Neural cell (in vitro differentiated cells): ENCODE data around the gene GTSF1L. TPM values are rescaled to one million over a fixed set of nuclear protein-coding genes. Genes with fewer than 3 reads are reported as not detected.

Experiments
- H2AFZ ChIP-seq: fragments of 200-600, 300-800 bp; sonication (generic), shearing (Covaris generic); 2 replicates; pipeline ENCODE4 v1.6.0; 2014; ENCODE audit warnings: low read depth, mild to moderate bottlenecking, antibody characterized with exemption, low read length, moderate library complexity
- H3F3A ChIP-seq: fragments of 200-600 bp; shearing (Covaris generic); 2 replicates; pipeline ENCODE4 v1.6.1; 2016; ENCODE audit warnings: mild to moderate bottlenecking, moderate library complexity, mixed read lengths, antibody characterized with exemption, low read length; ENCODE audit not compliant: insufficient read depth, poor library complexity, severe bottlenecking
- H3K27ac ChIP-seq: fragments of 200-600, 300-800 bp; sonication (generic), shearing (Covaris generic); 2 replicates; pipeline ENCODE4 v1.5.1; 2014; ENCODE audit warnings: mild to moderate bottlenecking, low read length, moderate library complexity
- H3K27me3 ChIP-seq: fragments of 300-800, 200-600 bp; sonication (generic), shearing (Covaris generic); 2 replicates; pipeline ENCODE4 v1.6.0; 2014; ENCODE audit warnings: mild to moderate bottlenecking, low read depth, low read length, moderate library complexity; ENCODE audit not compliant: insufficient read depth
- H3K36me3 ChIP-seq: fragments of 300-800, 200-600 bp; sonication (generic), shearing (Covaris generic); 2 replicates; pipeline ENCODE4 v1.5.1; 2014; ENCODE audit warnings: mild to moderate bottlenecking, antibody characterized with exemption, low read length, moderate library complexity; ENCODE audit not compliant: insufficient read depth
- H3K4me2 ChIP-seq: fragments of 300-800, 200-600 bp; sonication (generic), shearing (Covaris generic); 2 replicates; pipeline ENCODE4 v1.6.0; 2014; ENCODE audit warnings: mild to moderate bottlenecking, low read length
- H3K4me3 ChIP-seq: fragments of 300-800, 200-600 bp; sonication (generic), shearing (Covaris generic); 2 replicates; pipeline ENCODE4 v1.5.1; 2014; ENCODE audit warnings: mild to moderate bottlenecking, low read length, moderate library complexity
- H3K79me2 ChIP-seq: fragments of 200-600 bp; shearing (Covaris generic); replicated peaks from 2 replicates; pipeline ENCODE4 v1.6.0; 2014; ENCODE audit warnings: mild to moderate bottlenecking, low read length, moderate library complexity; ENCODE audit not compliant: insufficient read depth
- H3K9ac ChIP-seq: fragments of 300-800, 200-600 bp; sonication (generic), shearing (Covaris generic); 2 replicates; pipeline ENCODE4 v1.6.1; 2016; ENCODE audit warnings: mild to moderate bottlenecking, low read length, mixed read lengths
- H3K9me2 ChIP-seq: fragments of 200-600 bp; shearing (Covaris generic); 2 replicates; pipeline ENCODE4 v1.6.1; 2016; ENCODE audit warnings: mild to moderate bottlenecking, low read length, mixed read lengths; ENCODE audit not compliant: insufficient read depth
- H3K9me3 ChIP-seq: fragments of 200-600, 300-800 bp; sonication (generic), shearing (Covaris generic); 2 replicates; pipeline ENCODE4 v1.6.1; 2016; ENCODE audit warnings: mild to moderate bottlenecking, mixed run types, low read length, moderate library complexity, mixed read lengths
- H4K20me1 ChIP-seq: fragments of 200-600 bp; shearing (Covaris generic); 2 replicates; pipeline ENCODE4 v1.6.1; 2016; ENCODE audit warnings: mild to moderate bottlenecking, mixed run types; ENCODE audit not compliant: insufficient read depth
- CTCF ChIP-seq: fragments of 450-650 bp; IDR thresholded peaks from 2 replicates; pipeline ENCODE4 v1.5.1; 2014; ENCODE audit warnings: antibody characterized with exemption, mild to moderate bottlenecking, moderate library complexity; ENCODE audit not compliant: poor library complexity, severe bottlenecking
- EP300 ChIP-seq: fragments of 450-650 bp; conservative IDR thresholded peaks from 2 replicates; pipeline ENCODE4 v1.6.1; 2014; ENCODE audit warnings: antibody characterized with exemption, mild to moderate bottlenecking, moderate library complexity; ENCODE audit not compliant: poor library complexity, severe bottlenecking
- EZH2 ChIP-seq: fragments of 200-600, 300-800 bp; shearing (Covaris generic), sonication (generic); IDR thresholded peaks from 2 replicates; pipeline ENCODE4 v1.6.1; 2014; ENCODE audit warnings: antibody characterized with exemption, low read length, borderline replicate concordance, mild to moderate bottlenecking; ENCODE audit not compliant: insufficient read depth, poor library complexity, severe bottlenecking
- MXI1 ChIP-seq: fragments of 450-650 bp; conservative IDR thresholded peaks from 2 replicates; pipeline ENCODE4 v1.6.1; 2014; ENCODE audit warnings: antibody characterized with exemption, mild to moderate bottlenecking; ENCODE audit not compliant: poor library complexity, severe bottlenecking
- POLR2AphosphoS5 ChIP-seq: IDR thresholded peaks from 2 replicates; pipeline ENCODE4 v1.6.1; 2012
- RAD21 ChIP-seq: fragments of 450-650 bp; conservative IDR thresholded peaks from 2 replicates; pipeline ENCODE4 v1.6.1; 2014; ENCODE audit warnings: antibody characterized with exemption, mild to moderate bottlenecking, moderate library complexity
- REST ChIP-seq: IDR thresholded peaks from 2 replicates; pipeline ENCODE4 v1.6.1; 2012; ENCODE audit warnings: borderline replicate concordance
- SMC3 ChIP-seq: fragments of 450-650 bp; conservative IDR thresholded peaks from 2 replicates; pipeline ENCODE4 v1.6.1; 2014; ENCODE audit warnings: antibody characterized with exemption, mild to moderate bottlenecking, moderate library complexity; ENCODE audit not compliant: poor library complexity
- TAF1 ChIP-seq: IDR thresholded peaks from 2 replicates; pipeline ENCODE4 v1.6.1; 2012; ENCODE audit warnings: low read depth
- polyA plus RNA-seq: library from polyadenylated mRNA; depleted of rRNA; stranded (reverse); fragments of >200 nt; gene quantifications from 2 replicates; pipeline ENCODE4 v1.2.3, GENCODE V29; 2014

The GTSF1L gene
- polyA plus RNA-seq, 1 donor from 2014 or later = not detected

- TF ChIP-seq CTCF (no peak), REST (no peak), SMC3 (no peak), MXI1 (no peak), EP300 (no peak), POLR2AphosphoS5 (no peak), EZH2 (no peak), TAF1 (no peak)
- no peaks in the 10 kb centered on the region for H3K9me2 ChIP-seq
- no peak overlapping the region for H3K9ac ChIP-seq
- H3K27ac ChIP-seq = no peak overlapping the region
- H4K20me1 ChIP-seq = no peaks in the 10 kb centered on the region
- H2AFZ ChIP-seq = no peak overlapping the region
- no peaks in the 10 kb centered on the region for H3K36me3 ChIP-seq
- no peaks in the 10 kb centered on the region for H3K79me2 ChIP-seq
- H3K4me2 ChIP-seq = no peak overlapping the region
- no peaks in the 10 kb centered on the region for H3F3A ChIP-seq
- H3K27me3 ChIP-seq = no peaks in the 10 kb centered on the region
- H3K9me3 ChIP-seq = no peaks in the 10 kb centered on the region
- no peak overlapping the region for H3K4me3 ChIP-seq
These were observed 26.7 kb downstream of the GTSF1L start for GRCh38 chr20:43699941-43700565.

- Histone ChIP-seq H2AFZ (no peak overlapping the region), H3K9ac (no peak overlapping the region), H3K36me3 (no peaks in the 10 kb centered on the region), H3K4me2 (no peak overlapping the region), H4K20me1 (no peaks in the 10 kb centered on the region), H3K27ac (no peak overlapping the region), H3K79me2 (no peaks in the 10 kb centered on the region), H3F3A (no peaks in the 10 kb centered on the region), H3K4me3 (no peak overlapping the region), H3K9me2 (no peaks in the 10 kb centered on the region), H3K9me3 (no peaks in the 10 kb centered on the region), H3K27me3 (no peaks in the 10 kb centered on the region)
- TF ChIP-seq EP300 = no peak
These were observed 31.2 kb downstream of the GTSF1L start for GRCh38 chr20:43695571-43695970.

- Histone ChIP-seq H3K4me3 (no peak overlapping the region), H4K20me1 (no peaks in the 10 kb centered on the region), H3F3A (no peaks in the 10 kb centered on the region), H3K27ac (no peak overlapping the region), H3K79me2 (no peaks in the 10 kb centered on the region), H3K36me3 (no peaks in the 10 kb centered on the region), H3K9ac (no peak overlapping the region), H3K9me2 (no peaks in the 10 kb centered on the region), H3K4me2 (no peak overlapping the region), H2AFZ (no peak overlapping the region), H3K9me3 (no peaks in the 10 kb centered on the region), H3K27me3 (no peaks in the 10 kb centered on the region)
- TF ChIP-seq RAD21 = no peak
- no peak for TF ChIP-seq CTCF
- TF ChIP-seq POLR2AphosphoS5 = no peak
- no peak for TF ChIP-seq EP300
- no peak for TF ChIP-seq MXI1
- TF ChIP-seq REST = no peak
- no peak for TF ChIP-seq EZH2
- TF ChIP-seq SMC3 = no peak
- TF ChIP-seq TAF1 = no peak
These were observed 32.0 kb downstream of the GTSF1L start for GRCh38 chr20:43694763-43695162.
